Astrocyte (in vitro differentiated cells and primary cell): ENCODE data around the gene RPUSD1. TPM values are rescaled to one million over a fixed set of nuclear protein-coding genes. Genes with fewer than 3 reads are reported as not detected.

Source experiments
- DNase-seq: peaks from one replicate; pipeline ENCODE4 v3.0.0-alpha.2; 2010; ENCODE audit warnings: low read depth
- FAIRE-seq: peaks from 2 replicates; lab custom pipeline; 2011; peaks lifted over from hg19 to GRCh38; lab: Jason Lieb, UNC
- H2AFZ ChIP-seq: 2 replicates; pipeline ENCODE4 v1.6.0; 2012; ENCODE audit warnings: low read depth, low read length, inconsistent platforms
- H3K27ac ChIP-seq: 2 replicates; pipeline ENCODE4 v1.5.1; 2011; ENCODE audit warnings: low read depth, low read length, inconsistent platforms
- H3K27me3 ChIP-seq: 2 replicates; pipeline ENCODE4 v1.6.0; 2011; ENCODE audit warnings: low read length, inconsistent platforms; ENCODE audit not compliant: insufficient read depth
- H3K36me3 ChIP-seq: 2 replicates; pipeline ENCODE4 v1.5.1; 2011; ENCODE audit warnings: low read length, inconsistent platforms; ENCODE audit not compliant: insufficient read depth
- H3K4me1 ChIP-seq: 2 replicates; pipeline ENCODE4 v1.5.1; 2011; ENCODE audit warnings: low read length, inconsistent platforms; ENCODE audit not compliant: insufficient read depth
- H3K4me2 ChIP-seq: 2 replicates; pipeline ENCODE4 v1.6.0; 2012; ENCODE audit warnings: low read length, inconsistent platforms
- H3K4me3 ChIP-seq: 2 replicates; pipeline ENCODE4 v1.5.1; 2011; ENCODE audit warnings: low read depth, mild to moderate bottlenecking, low read length, inconsistent platforms; ENCODE audit not compliant: insufficient read depth
- H3K79me2 ChIP-seq: 2 replicates; pipeline ENCODE4 v1.6.0; 2012; ENCODE audit warnings: mild to moderate bottlenecking, low read length, inconsistent platforms; ENCODE audit not compliant: insufficient read depth
- H3K9ac ChIP-seq: 2 replicates; pipeline ENCODE4 v1.6.0; 2012; ENCODE audit warnings: mild to moderate bottlenecking, low read length, inconsistent platforms
- H3K9me3 ChIP-seq: 2 replicates; pipeline ENCODE4 v1.5.1; 2012; ENCODE audit warnings: low read depth, mild to moderate bottlenecking, low read length, inconsistent platforms; ENCODE audit not compliant: insufficient read depth
- H4K20me1 ChIP-seq: 2 replicates; pipeline ENCODE4 v1.6.0; 2012; ENCODE audit warnings: low read length, inconsistent platforms; ENCODE audit not compliant: insufficient read depth
- H3K27ac Mint-ChIP-seq: one replicate; pipeline ENCODE4 v1.8.0; 2021; ENCODE audit warnings: mild to moderate bottlenecking, mixed read lengths; ENCODE audit not compliant: unreplicated experiment
- H3K27me3 Mint-ChIP-seq: one replicate; pipeline ENCODE4 v1.8.0; 2021; ENCODE audit warnings: low read depth, mixed read lengths; ENCODE audit not compliant: unreplicated experiment
- H3K36me3 Mint-ChIP-seq: one replicate; pipeline ENCODE4 v1.8.0; 2021; ENCODE audit warnings: low read depth, mixed read lengths; ENCODE audit not compliant: unreplicated experiment
- H3K4me1 Mint-ChIP-seq: one replicate; pipeline ENCODE4 v1.8.0; 2021; ENCODE audit warnings: low read depth, mixed read lengths; ENCODE audit not compliant: unreplicated experiment
- H3K4me3 Mint-ChIP-seq: one replicate; pipeline ENCODE4 v1.8.0; 2021; ENCODE audit warnings: mild to moderate bottlenecking, moderate library complexity, mixed read lengths; ENCODE audit not compliant: unreplicated experiment
- H3K9me3 Mint-ChIP-seq: one replicate; pipeline ENCODE4 v1.8.0; 2021; ENCODE audit warnings: mild to moderate bottlenecking, mixed read lengths; ENCODE audit not compliant: unreplicated experiment
- CTCF ChIP-seq: IDR thresholded peaks from 2 replicates; pipeline ENCODE4 v1.5.1; 2011; ENCODE audit warnings: low read depth, mild to moderate bottlenecking, inconsistent platforms, low read length, moderate library complexity; ENCODE audit not compliant: insufficient read depth
- EZH2 ChIP-seq: IDR thresholded peaks from 2 replicates; pipeline ENCODE4 v1.6.1; 2012; ENCODE audit warnings: mild to moderate bottlenecking, low read length, inconsistent platforms; ENCODE audit not compliant: insufficient read depth
- total RNA-seq: library from RNA; stranded (reverse); gene quantifications from 2 replicates; pipeline ENCODE4 v1.2.1, GENCODE V29; 2021

RPUSD1 gene
- total RNA-seq, 1 donor from 2014 or later = 28.8 TPM

DNA sequence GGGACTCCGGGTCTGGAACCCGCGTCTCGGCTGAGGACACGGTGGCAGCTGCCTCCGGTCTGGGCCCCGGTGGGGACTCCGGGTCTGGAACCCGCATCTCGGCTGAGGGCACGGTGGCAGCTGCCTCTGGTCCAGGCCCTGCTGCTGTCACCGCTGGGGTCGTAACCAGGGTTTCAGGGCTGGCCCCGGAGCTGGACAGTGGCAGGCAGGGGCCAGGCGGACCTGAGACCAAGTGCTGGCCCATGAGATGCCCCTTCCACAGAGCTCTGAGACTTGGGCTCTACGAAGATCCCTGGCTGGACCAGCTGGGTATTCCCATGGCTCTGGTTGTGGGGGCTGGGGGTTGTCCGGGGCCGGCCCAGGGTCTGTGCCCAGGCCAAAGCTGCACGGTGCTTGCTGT is 3.8 kb downstream of the RPUSD1 start:
- no peak for TF ChIP-seq CTCF
- TF ChIP-seq EZH2 = no peak
- Histone ChIP-seq H2AFZ (no peak overlapping the region), H3K4me1 (peaks cover 16% of the 10 kb centered on the region), H3K9me3 (no peaks in the 10 kb centered on the region), H3K4me3 (no peak overlapping the region), H3K27ac (no peak overlapping the region), H3K36me3 (no peaks in the 10 kb centered on the region), H3K9ac (no peak overlapping the region), H4K20me1 (peaks cover 31% of the 10 kb centered on the region), H3K79me2 (peaks cover 32% of the 10 kb centered on the region), H3K4me2 (no peak overlapping the region), H3K27me3 (no peaks in the 10 kb centered on the region)
- DNase-seq (no peak), FAIRE-seq (no peak)
- Mint-ChIP-seq H3K4me1 (no peaks in the 10 kb centered on the region), H3K27me3 (peaks cover 9% of the 10 kb centered on the region), H3K4me3 (no peak overlapping the region), H3K36me3 (no peaks in the 10 kb centered on the region), H3K9me3 (no peaks in the 10 kb centered on the region), H3K27ac (no peak overlapping the region)

- H3K4me2 ChIP-seq = no peak overlapping the region
- peaks cover 24% of the 10 kb centered on the region for H3K79me2 ChIP-seq
- TF ChIP-seq EZH2 (no peak), CTCF (no peak)
- no peak overlapping the region for H3K9ac ChIP-seq
- H3K27me3 Mint-ChIP-seq = peaks cover 9% of the 10 kb centered on the region
- no peaks in the 10 kb centered on the region for H3K27me3 ChIP-seq
- peaks cover 16% of the 10 kb centered on the region for H3K4me1 ChIP-seq
- H3K36me3 Mint-ChIP-seq = no peaks in the 10 kb centered on the region
- no peaks in the 10 kb centered on the region for H3K36me3 ChIP-seq
- H3K9me3 Mint-ChIP-seq = no peaks in the 10 kb centered on the region
- H3K27ac ChIP-seq = no peak overlapping the region
- no peak overlapping the region for H3K27ac Mint-ChIP-seq
- no peak for DNase-seq
- FAIRE-seq = no peak
- H2AFZ ChIP-seq = no peak overlapping the region
- H3K4me3 Mint-ChIP-seq = no peak overlapping the region
- no peaks in the 10 kb centered on the region for H3K4me1 Mint-ChIP-seq
- no peaks in the 10 kb centered on the region for H3K9me3 ChIP-seq
- no peak overlapping the region for H3K4me3 ChIP-seq
- peaks cover 31% of the 10 kb centered on the region for H4K20me1 ChIP-seq
Measured at GRCh38 chr16:783404-784161, 4.6 kb downstream of the RPUSD1 start.

- Histone ChIP-seq H3K9ac (no peak overlapping the region), H2AFZ (no peak overlapping the region), H3K27me3 (no peaks in the 10 kb centered on the region), H3K79me2 (peaks cover 20% of the 10 kb centered on the region), H3K27ac (no peak overlapping the region), H3K4me2 (no peak overlapping the region), H3K36me3 (no peaks in the 10 kb centered on the region), H3K9me3 (no peaks in the 10 kb centered on the region), H3K4me3 (no peak overlapping the region), H4K20me1 (peaks cover 31% of the 10 kb centered on the region), H3K4me1 (peaks cover 21% of the 10 kb centered on the region)
- peaks cover under 1% of the 10 kb centered on the region for H3K4me1 Mint-ChIP-seq
- no peak for TF ChIP-seq EZH2
- TF ChIP-seq CTCF = no peak
- FAIRE-seq = no peak
- no peak for DNase-seq
- H3K36me3 Mint-ChIP-seq = no peaks in the 10 kb centered on the region
- H3K27me3 Mint-ChIP-seq = peaks cover 9% of the 10 kb centered on the region
- no peak overlapping the region for H3K27ac Mint-ChIP-seq
- no peak overlapping the region for H3K4me3 Mint-ChIP-seq
- no peaks in the 10 kb centered on the region for H3K9me3 Mint-ChIP-seq
Measured at GRCh38 chr16:782766-783403, 5.3 kb downstream of the RPUSD1 start.
